Occipital lobe (tissue), 2 donors: ENCODE results near the gene GABPA. TPM values are rescaled to one million over a fixed set of nuclear protein-coding genes. Genes with fewer than 3 reads are reported as not detected.
A peak's percentile ranks its signal among the peaks of the same experiment; 100 is the strongest.
"Not testable (repeated sequence)": the region's sequence is repeated elsewhere in the genome, so short reads cannot be mapped to it uniquely, and the experiment has no call there.

Source experiments
- DNase-seq: peaks from one replicate; lab custom pipeline; 2025; lab: John Stamatoyannopoulos, UW
- total RNA-seq: library from RNA; depleted of rRNA; stranded (reverse); fragments of >200 nt; gene quantifications from one replicate; pipeline ENCODE4 v1.2.3, GENCODE V29; 2014

Gene GABPA
- total RNA-seq, 1 donor from 2014 or later: 50.8 TPM

DNA sequence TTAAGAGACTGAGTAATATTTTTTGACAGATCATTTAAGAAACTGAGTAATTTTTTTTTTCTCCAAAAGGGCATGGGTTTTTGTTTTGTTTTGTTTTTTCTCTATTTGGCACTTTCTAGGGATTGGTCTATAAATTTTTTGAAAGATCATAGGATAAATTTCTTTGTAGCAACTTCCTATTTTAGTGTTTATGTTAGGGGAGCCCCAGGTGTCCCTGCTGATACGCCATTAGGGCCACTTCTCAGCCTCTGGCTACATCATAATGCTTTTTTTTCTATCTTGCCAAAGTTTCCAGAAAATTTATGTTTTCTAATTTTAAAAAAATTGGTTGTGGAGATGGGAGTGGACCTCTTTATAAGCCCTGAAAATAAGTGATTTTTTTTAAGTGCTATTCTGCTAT is 2.6 kb downstream of the GABPA start:
- no peak for DNase-seq

DNA sequence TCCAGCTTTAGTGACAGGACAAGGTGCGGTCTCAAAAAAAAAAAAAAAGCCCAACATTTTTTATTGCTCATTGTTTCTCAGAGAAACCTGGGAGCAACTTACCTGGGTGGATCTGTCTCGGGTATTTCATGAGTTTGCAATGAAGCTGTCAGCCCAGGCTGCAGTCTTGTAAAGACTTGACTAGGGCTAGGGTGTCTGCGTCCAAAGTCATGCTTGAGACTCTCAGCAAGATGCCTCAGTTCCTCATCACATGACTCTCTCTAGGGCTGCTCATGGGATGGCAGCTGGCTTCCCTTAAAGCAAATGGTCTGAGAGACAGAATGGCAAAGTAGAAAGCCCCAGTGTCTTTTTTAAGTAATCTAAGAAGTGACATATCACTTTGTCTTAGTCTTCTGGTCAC is 8.1 kb downstream of the GABPA start:
- no peak for DNase-seq

DNA sequence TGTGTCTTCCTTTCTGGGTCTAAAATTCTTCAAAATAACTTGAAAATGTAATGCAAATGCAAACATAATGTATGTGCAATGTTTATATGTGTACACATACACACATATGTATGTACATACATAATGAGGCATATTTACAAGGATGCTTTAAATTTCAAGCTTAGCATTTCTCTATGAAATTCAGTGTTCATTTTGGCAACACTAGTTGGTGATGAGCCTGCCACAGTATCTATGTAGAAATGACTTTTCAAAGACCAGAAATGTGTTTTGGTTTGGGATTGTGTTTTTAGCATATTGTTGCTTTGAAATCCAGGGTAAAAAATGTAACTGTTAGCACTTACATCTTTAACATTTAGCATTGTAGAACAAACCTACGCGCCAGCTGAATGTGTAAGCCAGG is 10.1 kb downstream of the GABPA start:
- DNase-seq: no peak

DNA sequence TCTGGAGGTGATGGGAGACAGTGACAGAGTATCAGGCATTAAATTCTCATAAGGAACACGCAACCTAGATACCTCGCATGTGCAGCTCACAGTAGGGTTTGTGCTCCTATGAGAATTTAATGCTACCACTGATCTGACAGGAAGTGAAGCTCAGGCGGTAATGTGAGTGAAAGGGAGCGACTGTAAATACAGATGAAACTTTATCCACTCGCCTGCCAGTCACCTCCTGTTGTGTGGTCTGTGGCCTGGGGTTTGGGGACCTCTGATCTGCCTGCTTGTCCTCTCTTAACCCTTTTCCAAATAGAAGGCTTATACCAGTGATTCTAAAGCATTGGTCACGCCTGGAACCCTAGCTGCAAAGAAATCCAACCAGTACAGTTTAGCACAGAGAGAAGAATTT is 15.3 kb downstream of the GABPA start:
- DNase-seq: no peak

DNA sequence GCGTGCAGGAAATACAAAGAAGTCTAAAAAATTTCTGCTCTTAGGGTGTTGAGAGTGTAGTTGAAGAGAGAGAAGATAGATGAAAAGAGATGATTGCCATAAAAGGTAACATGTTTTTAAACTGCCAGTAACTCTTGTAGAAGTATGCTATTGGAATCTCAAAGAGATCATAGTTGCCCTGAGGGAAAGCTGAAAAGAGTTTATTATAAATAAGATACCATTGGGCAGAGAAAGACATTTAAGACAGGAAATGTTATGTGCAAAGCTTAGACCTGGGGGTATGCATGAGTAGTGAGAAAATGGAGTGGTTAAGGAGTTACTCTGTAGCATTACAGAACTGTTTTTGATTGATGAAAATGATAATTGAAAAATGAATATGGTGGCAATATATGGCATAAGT is 17.6 kb downstream of the GABPA start:
- DNase-seq: no peak

DNA sequence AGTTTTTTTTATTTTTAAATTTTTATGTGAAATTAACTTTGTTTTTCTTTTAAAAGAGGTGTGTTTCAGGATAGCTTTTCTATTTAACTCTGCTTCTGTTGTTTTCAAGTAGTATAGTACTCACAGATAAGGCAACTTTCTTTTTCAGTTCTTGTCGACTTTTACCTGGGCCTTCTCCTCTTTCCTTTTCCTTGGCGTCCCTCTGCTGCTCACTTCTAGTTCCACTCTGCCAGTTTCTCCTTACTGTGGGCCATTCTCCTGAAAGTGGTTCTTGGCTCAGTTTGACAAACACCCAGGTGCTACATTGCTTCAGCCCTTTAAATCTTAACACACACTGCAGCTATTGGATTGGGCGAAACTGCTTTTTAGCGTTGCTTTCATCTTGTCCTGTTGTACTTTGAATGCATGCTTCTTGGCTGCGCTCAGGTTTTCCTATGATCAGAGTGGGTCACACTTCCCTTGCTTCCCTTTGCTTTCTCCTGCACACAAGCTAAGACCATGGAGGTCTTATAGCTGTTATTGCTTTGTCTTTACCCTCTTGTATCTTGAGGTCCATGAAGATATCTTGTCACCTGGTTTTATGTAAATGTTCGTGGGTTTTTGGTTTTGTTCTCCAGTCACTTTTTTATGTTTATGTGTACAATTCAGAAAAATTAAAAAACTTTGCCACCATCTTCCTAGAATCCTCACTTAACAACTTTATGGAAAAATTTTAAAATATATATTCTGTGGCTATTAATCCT is 21.6 kb downstream of the GABPA start:
- no peak for DNase-seq

DNA sequence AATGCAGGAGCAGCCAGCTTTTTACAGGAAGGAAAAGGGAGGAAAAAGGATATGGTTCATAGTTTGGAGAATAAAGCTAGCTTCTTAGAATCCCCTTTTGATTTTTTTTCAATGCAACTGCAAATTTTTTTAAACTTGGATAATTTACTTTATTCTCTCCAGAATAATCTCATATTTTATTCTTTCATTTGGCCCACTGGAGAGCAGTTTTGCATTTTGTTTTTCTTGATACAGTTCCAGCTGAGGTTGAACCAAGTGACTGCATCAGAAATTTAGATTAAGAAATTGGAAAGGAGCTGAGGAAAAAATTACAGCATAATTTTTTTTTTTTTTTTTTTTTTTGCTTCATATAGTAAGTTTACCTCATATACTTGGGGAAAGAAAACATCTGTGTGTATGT is 22.8 kb downstream of the GABPA start:
- DNase-seq: no peak

DNA sequence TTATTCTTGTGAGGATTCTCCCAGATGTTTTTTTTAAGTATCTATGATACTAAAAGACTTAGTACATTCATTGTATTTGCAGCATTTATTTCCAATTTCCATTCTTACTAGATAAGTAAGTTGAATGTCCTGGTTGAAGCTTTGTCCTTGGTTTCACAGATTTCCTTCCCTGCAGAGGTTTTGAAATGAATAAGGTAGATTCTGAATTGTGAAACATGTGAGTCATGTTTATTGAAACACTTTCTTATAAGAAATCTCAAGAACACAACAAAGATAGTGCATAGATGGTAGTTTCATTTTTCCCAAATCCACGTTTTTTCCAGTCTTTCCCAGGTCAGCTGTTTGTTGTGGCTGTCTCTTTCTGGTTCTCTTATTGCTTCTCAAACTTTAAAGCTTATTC is 24.8 kb downstream of the GABPA start:
- DNase-seq: no peak

DNA sequence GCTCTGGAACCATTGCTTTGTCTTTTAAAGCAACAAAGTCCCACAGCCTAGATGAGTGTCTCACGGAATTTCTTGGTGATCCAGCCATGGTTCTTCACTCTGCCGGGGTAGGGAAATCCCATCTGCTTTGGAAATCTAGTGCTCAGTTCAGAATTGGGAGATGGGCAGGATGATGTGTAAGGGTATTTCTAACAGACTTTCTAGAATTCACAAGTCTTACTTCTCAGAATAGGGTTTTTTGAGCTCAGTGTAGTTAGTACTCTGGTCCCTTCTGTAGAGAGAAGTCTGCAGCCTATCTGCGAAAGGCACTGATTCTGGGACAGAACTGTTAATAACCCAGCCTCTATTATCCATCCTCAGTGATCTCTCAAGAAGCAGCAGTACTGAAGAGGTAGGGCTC is 25.3 kb downstream of the GABPA start:
- DNase-seq: no peak

DNA sequence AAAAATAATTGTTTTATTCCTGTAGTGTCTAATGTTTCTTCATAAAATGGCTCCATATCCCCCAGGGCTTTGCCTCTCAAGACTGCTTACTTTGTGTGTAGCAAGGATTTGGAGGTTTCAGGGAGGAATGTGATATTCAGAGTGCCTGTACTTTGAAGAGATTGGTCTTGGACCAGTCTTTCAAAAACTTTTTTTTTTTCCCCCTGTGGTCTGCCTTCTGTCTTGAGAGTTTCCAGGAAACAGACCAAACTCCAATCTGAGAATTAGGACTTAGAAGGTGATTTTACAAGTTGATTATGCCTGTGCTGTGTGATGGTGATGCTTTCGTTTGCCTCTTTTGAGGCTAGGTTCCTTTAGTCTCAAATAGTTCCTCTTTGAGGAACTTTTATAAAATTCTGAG is 25.9 kb downstream of the GABPA start:
- no peak for DNase-seq

DNA sequence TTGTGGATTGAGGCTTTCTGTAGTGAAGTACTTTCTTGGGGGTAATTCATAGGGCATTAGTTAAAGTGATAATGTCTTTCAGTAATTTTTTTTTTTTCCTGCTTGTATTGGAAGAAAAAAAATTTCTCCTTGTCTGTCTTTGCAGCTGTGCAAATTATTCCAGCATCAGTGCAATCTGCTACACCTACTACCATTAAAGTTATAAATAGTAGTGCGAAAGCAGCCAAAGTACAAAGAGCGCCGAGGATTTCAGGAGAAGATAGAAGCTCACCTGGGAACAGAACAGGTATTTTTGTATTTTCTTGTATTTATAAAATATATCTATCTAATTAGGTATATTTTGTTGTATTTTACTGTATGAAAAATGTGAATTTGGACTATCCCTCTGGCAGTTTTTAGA is 29.3 kb downstream of the GABPA start:
- DNase-seq: no peak

DNA sequence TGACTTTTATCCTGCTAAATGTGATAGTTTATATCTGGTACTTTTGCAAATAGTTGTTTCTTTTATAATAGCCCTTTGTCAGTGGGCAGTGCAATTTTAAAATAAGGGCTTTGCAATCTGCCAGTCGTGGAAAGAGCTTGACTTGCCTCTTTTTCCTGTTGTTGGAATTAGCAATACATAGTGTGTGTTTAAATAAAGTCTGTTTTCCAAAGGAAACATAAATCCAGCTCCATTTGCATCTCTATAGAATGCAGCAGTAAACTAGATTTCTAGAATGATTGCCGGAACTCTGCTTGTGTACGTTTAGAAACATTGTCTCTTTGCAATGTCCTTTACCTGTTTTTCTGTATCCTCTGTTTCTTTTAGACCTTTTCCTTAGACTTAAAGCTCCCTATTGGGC is 33.1 kb downstream of the GABPA start:
- DNase-seq: no peak

DNA sequence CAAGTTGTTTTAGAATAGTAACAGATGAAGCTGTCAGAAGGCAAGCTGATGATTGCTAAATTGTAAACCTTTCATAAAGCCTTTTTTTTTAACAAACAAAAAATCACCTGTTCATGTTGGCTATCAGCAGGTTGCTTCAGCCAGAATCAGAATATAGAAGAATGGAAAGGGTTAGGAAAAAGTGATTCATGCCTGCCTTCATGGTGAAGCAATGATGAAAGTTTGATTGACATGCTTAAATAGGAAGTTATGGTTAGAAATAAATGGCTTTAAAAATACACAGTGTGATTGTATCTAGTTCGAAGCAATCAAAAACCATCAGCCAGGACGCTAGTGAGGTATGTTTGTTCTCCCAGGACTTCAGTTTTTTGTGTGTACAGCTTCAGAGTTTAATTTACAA is 37.9 kb downstream of the GABPA start:
- no peak for DNase-seq

DNA sequence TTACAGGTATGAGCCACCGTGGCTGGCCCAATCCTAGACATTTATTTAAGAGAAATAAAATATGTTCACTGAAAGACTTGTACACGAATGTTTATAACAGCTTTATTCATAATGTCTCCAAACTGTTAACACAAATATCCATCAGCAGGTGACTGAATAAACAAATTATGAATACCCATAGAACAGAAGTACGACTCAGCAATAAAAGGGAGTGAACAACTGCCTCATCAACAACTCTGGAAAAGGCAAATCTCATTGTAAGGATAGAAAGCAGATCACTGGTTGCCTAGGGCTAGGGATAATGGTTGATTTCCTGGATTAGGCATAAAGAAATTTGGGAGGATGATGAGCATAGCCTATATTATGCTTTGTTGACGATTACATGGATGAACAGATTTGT is 41.7 kb downstream of the GABPA start:
- no peak for DNase-seq

DNA sequence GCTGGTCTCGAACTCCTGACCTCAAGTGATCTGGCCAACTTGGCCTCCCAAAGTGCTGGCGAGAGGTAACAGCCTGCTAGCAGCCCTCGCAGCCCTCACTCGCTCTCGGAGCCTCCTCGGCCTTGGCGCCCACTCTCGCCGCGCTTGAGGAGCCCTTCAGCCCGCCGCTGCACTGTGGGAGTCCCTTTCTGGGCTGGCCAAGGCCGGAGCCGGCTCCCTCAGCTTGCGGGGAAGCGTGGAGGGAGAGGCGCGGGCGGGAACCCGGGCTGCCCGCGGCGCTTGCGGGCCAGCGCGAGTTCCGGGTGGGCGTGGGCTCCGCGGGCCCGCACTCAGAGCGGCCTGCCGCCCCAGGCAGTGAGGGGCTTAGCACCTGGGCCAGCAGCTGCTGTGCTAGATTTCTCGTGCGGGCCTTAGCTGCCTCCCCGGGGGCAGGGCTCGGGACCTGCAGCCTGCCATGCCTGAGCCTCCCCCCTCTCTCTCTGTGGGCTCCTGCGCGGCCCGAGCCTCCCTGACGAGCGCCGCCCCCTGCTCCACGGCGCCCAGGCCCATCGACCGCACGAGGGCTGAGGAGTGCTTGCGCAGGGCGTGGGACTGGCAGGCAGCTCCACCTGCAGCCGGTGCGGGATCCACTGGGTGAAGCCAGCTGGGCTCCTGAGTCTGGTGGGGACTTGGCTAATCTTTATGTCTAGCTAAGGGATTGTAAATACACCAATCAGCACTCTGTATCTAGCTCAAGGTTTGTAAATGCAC is 43.5 kb downstream of the GABPA start:
- DNase-seq: not testable (repeated sequence)

DNA sequence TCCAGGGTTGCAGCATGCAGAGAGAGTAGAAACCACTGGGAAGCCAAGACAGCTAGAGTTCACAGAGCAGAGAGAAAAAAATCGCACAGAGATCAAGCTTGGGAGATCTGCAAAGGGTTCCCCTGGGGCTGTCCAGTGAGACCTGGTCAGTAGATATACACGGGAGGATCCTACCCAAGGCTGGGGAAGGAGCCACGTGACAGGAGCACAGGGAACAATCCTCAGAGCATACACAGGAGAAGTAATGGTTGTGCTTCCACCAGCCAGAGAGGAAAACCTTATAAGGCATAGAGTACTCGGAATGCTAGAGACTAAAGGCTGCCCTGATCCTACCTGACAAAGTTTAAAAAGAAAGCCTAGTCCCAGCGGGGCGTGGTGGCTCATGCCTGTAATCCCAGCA is 53.9 kb downstream of the GABPA start:
- DNase-seq: no peak

DNA sequence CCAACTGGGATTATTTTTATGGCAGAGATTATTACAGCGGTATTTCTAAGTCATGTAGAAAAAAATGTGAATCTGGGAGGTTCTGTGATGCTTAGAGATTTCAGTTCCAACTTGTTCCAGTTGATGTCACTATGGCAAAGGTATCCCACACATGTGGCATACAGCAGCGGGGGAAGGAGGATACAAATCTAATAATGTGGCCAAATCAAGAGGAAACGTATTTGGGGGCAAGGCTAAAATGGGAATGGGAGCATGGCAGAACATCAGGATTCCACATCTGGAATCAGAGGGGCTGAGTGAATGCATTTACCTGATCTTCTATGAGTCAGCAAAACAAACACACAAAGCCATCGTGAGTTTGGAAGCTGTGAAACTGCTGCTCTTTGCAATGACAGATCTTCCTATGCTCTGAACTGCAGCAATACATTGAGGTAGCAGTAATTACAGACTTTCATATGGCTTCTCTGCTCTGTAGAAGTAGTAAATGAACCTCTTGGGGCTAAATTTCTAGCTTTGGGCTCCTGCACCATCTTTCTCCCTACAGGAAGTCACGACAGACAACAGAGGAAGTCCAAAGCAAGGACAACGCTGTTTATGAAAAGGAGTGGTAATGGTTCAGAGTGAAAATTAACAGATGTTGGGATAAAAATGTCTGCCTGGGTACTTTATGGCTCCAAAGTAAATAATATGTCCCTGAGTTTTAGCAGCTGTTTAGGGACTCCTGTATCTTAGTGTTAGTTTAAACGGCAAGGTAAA is 55.5 kb downstream of the GABPA start:
- peak; percentile 19 for DNase-seq

DNA sequence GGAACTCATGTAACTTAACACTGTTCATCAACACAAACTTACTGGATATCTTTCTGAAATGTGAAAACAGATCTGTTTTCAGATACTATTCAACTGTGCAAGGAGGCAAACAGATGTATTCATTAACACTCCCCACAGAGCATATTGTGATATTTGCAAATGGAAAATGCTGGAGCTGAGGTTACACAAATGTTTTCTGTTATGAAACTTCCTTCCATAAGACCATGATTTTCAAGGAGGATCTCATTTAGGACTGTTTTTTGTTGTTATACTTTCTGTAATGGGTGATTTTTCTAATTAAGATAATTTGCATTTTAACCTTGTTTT is 56.1 kb downstream of the GABPA start:
- DNase-seq: no peak

DNA sequence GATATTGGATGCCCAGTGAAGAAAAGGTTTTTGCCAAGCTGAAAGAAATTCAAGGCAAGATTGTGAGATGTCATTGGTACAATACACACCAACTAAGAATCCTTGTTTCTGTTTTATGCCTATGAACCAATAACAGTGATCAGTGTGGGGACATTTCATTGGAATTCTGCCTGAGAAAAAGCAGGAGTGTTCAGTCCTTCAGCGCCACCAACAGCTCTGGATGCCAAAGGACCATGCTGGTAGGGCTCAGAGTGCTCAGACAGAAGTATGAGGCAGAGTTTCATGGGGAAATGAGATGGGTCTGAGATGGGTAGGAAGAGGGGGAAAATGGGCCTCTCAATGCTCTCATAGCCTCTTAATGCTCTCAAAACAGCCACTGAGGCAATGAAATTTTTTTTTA is 56.5 kb downstream of the GABPA start:
- no peak for DNase-seq

DNA sequence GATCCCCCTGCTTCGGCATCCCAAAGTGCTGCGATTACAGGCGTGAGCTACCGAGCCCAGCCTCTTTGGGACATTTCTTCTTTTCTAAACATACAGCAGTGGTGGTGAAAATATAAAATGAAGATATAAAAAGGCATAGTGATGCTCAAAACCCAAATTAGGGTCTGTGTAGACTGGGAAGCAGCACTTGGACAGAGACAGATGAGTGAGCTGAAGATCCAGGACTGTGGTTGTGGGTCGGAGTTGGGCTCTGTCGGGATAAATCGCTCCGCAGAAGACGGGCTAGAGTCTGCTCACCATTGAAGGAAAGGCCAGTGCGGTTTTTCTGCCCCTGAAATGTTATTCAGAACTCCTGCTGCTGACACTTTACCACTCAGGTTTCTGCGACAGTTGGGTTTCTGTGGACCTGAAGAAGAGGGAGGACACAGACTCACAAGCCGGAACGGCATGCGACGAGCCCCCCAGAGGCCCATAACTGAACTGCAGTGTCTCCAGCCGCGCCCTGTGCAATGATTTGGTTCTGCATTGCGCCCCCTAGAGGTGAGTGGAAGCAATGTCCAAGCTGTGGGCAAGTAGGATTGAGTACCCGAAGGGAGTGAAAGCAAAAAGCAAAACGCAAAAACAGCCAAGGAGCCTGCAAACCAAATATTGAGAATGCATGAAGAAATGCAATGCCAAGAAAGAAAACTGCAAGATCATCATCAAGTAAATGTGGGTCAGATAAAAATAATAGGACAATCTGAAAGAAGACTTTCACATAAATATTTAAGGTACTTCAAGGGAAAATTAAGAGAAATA is 66.6 kb downstream of the GABPA start:
- DNase-seq: peak; percentile 40

DNA sequence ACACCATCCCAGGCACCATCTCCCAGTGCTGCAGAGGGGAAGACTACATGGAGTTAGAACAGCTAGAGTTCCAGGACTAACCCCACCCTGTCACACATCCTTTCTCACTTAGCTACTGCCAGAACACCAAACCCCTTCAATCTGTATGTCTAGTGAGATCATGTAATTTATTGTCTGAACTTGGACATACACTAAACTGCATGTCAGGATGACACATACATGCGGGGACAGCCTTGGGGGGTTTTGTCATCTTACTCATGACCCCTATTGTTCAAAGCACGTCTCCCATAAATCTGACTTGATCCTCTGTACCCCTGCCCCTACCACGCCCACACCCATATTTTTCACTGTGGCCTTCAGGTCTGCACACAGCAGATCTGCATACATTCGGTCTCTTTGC is 71.3 kb downstream of the GABPA start:
- no peak for DNase-seq

DNA sequence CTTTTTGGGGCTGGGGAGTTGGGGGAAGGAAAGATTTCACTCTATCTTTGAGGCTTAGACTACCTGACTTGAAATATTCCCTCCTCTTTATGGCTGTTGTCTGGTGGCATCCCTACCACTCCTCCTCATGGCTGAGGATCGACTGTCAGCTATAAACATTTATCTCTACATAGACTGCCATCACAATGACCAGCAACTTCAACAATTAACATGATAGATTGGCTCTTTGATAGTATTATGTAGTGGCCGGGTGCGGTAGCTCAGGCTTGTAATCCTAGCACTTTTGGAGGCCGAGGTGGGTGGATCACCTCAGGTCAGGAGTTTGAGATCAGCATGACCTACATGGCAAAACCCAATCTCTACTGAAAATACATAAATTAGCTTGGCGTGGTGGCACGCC is 72.4 kb downstream of the GABPA start:
- DNase-seq: no peak
